Gastroesophageal sphincter (tissue), 4 donors: ENCODE measurements around the gene GLB1L3. TPM values are rescaled to one million over a fixed set of nuclear protein-coding genes. Genes with fewer than 3 reads are reported as not detected.

Experiments
- ATAC-seq: fragments of 150-250 bp; one replicate; pipeline ENCODE4 v1.9.1; 2016; ENCODE audit warnings: mild to moderate bottlenecking, moderate library complexity
- H3K27ac ChIP-seq, 4 donors: fragments of 200-600 bp; sonication (generic) in 3 of 4; 1 replicate in 3 of 4; 2 replicates in 1 of 4; pipeline ENCODE4 v1.5.1; 2016 to 2019
- H3K27me3 ChIP-seq: fragments of 200-600 bp; sonication (generic); one replicate; pipeline ENCODE4 v1.5.1; 2019
- H3K36me3 ChIP-seq, 2 donors: fragments of 200-600 bp; sonication (generic); one replicate each; pipeline ENCODE4 v1.5.1; 2019; ENCODE audit warnings: control low read depth in 1 of 2
- H3K4me1 ChIP-seq, 3 donors: fragments of 200-600 bp; sonication (generic); 1 replicate in 2 of 3; 2 replicates in 1 of 3; pipeline ENCODE4 v1.5.1; 2016 to 2019; ENCODE audit warnings: control low read depth in 2 of 3
- H3K4me3 ChIP-seq, 2 donors: fragments of 200-600 bp; sonication (generic); one replicate each; pipeline ENCODE4 v1.5.1; 2019; ENCODE audit warnings: mild to moderate bottlenecking in 1 of 2, moderate library complexity in 1 of 2
- H3K9me3 ChIP-seq, 3 donors: fragments of 200-600 bp; sonication (generic); one replicate each; pipeline ENCODE4 v1.5.1; 2017 to 2019; ENCODE audit warnings: control low read depth in 2 of 3
- CTCF ChIP-seq, 4 experiments: fragments of 200-600 bp in 2 of 4; fragments of 450-650 bp in 2 of 4; sonication (generic) in 1 of 4; IDR thresholded peaks; one replicate each; pipeline ENCODE4 v1.5.1; 2017 to 2019; ENCODE audit warnings: antibody characterized with exemption in 4 of 4, mild to moderate bottlenecking in 2 of 4, moderate library complexity in 2 of 4
- EP300 ChIP-seq: sonication (generic); formaldehyde crosslinking; IDR thresholded peaks from one replicate; pipeline ENCODE4 v1.6.1; 2017; ENCODE audit warnings: antibody characterized with exemption, mild to moderate bottlenecking
- POLR2A ChIP-seq, 2 donors: fragments of 450-650 bp; IDR thresholded peaks; one replicate each; pipeline ENCODE4 v1.6.1; 2017; ENCODE audit warnings: antibody characterized with exemption in 2 of 2, mild to moderate bottlenecking in 2 of 2, moderate library complexity in 1 of 2
- POLR2AphosphoS5 ChIP-seq: sonication (generic); formaldehyde crosslinking; IDR thresholded peaks from one replicate; pipeline ENCODE4 v1.6.1; 2017; ENCODE audit warnings: antibody characterized with exemption
- WGBS, 2 donors: methylation state at CpG; one replicate each; pipeline ENCODE4 v1.1.5; 2018; ENCODE audit warnings: low coverage in 1 of 2; 5-methylcytosine and 5-hydroxymethylcytosine counted together
- total RNA-seq, 4 donors: library from RNA; depleted of rRNA; stranded (reverse); fragments of >200 nt; gene quantifications; one replicate each; pipeline ENCODE4 v1.1.0, GENCODE V29; 2016

GLB1L3 gene
- total RNA-seq, 4 donors from 2014 or later = 0.42 TPM; not detected in 3

- no peak for TF ChIP-seq POLR2A (IDR thresholded peaks at IDR 0.05)
- no peak for TF ChIP-seq POLR2AphosphoS5
- WGBS, 2 donors = 80 to 81% methylated on average over 1 to 2 of the region's 7 CpGs
- Histone ChIP-seq H3K4me3 (no peak overlapping the region), H3K27me3 (no peaks in the 10 kb centered on the region), H3K4me1 (no peaks in the 10 kb centered on the region), H3K36me3 (no peaks in the 10 kb centered on the region), H3K9me3 (no peaks in the 10 kb centered on the region), H3K27ac (no peak overlapping the region)
- ATAC-seq = no peak
Observed at GRCh38 chr11:134338654-134339053, 62.5 kb downstream of the GLB1L3 start.

- no peak for ATAC-seq
Observed at GRCh38 chr11:134339756-134340155, 63.6 kb downstream of the GLB1L3 start.

GRCh38 chr11:134340354-134340964 is 64.3 kb downstream of the GLB1L3 start:
- no peaks in the 10 kb centered on the region for H3K4me1 ChIP-seq
- no peak for ATAC-seq
- TF ChIP-seq CTCF (IDR thresholded peaks at IDR 0.05) = no peak
- no peak for TF ChIP-seq EP300
- no peak for TF ChIP-seq POLR2A (IDR thresholded peaks at IDR 0.05)
- TF ChIP-seq POLR2AphosphoS5 = no peak
- H3K27me3 ChIP-seq = peaks cover 6% of the 10 kb centered on the region
- WGBS, 2 donors = 77 to 86% methylated on average over 9 to 10 of the region's 11 CpGs
- H3K36me3 ChIP-seq = no peaks in the 10 kb centered on the region
- H3K4me3 ChIP-seq = no peak overlapping the region
- H3K9me3 ChIP-seq = no peaks in the 10 kb centered on the region
- H3K27ac ChIP-seq = no peak overlapping the region

More at GRCh38 chr11:134339756-134340155, 63.6 kb downstream of the GLB1L3 start:
- no peak overlapping the region for H3K4me3 ChIP-seq
- 67 to 76% methylated on average over 3 of the region's 4 CpGs for WGBS, 2 donors
- H3K9me3 ChIP-seq = no peaks in the 10 kb centered on the region
- no peak overlapping the region for H3K27ac ChIP-seq
- no peaks in the 10 kb centered on the region for H3K4me1 ChIP-seq
- no peaks in the 10 kb centered on the region for H3K36me3 ChIP-seq
- peaks cover 4% of the 10 kb centered on the region for H3K27me3 ChIP-seq
- TF ChIP-seq CTCF (IDR thresholded peaks at IDR 0.05) (no peak), POLR2AphosphoS5 (no peak), POLR2A (IDR thresholded peaks at IDR 0.05) (no peak), EP300 (no peak)

- H3K27me3 ChIP-seq = peaks cover 6% of the 10 kb centered on the region
- no peaks in the 10 kb centered on the region for H3K9me3 ChIP-seq
- ATAC-seq = no peak
- H3K27ac ChIP-seq = no peak overlapping the region
- no peak overlapping the region for H3K4me3 ChIP-seq
- H3K4me1 ChIP-seq = no peaks in the 10 kb centered on the region
- TF ChIP-seq CTCF (IDR thresholded peaks at IDR 0.05) (no peak), POLR2A (IDR thresholded peaks at IDR 0.05) (no peak), POLR2AphosphoS5 (no peak), EP300 (no peak)
- 92 to 100% methylated on average over 6 to 8 of the region's 68 CpGs for WGBS, 2 donors
- H3K36me3 ChIP-seq = no peaks in the 10 kb centered on the region
Observed at GRCh38 chr11:134341805-134342571, 65.8 kb downstream of the GLB1L3 start.

- no peaks in the 10 kb centered on the region for H3K4me1 ChIP-seq
- no peak for ATAC-seq
- H3K9me3 ChIP-seq = no peaks in the 10 kb centered on the region
- WGBS, 2 donors = 96% methylated on average over 3 of the region's 30 CpGs; no CpG with 5 or more reads in 1 of the 2 donors
- no peak overlapping the region for H3K27ac ChIP-seq
- H3K4me3 ChIP-seq = no peak overlapping the region
- H3K27me3 ChIP-seq = peaks cover 6% of the 10 kb centered on the region
- no peak for TF ChIP-seq EP300
- no peaks in the 10 kb centered on the region for H3K36me3 ChIP-seq
Observed at GRCh38 chr11:134342572-134343340, 66.6 kb downstream of the GLB1L3 start.
